Stimulated activated CD8-positive, alpha-beta memory T cell treated with anti-CD3 and anti-CD28 coated beads, Interleukin-2, amount 100 ng/mL, for 1 hour (primary cell): ENCODE data around the gene SSRP1.

Source experiments
- DNase-seq, 2 donors: peaks; one replicate each; pipeline ENCODE4 v3.0.0-alpha.2; 2020; ENCODE audit warnings: low read depth in 2 of 2

The SSRP1 gene

DNA sequence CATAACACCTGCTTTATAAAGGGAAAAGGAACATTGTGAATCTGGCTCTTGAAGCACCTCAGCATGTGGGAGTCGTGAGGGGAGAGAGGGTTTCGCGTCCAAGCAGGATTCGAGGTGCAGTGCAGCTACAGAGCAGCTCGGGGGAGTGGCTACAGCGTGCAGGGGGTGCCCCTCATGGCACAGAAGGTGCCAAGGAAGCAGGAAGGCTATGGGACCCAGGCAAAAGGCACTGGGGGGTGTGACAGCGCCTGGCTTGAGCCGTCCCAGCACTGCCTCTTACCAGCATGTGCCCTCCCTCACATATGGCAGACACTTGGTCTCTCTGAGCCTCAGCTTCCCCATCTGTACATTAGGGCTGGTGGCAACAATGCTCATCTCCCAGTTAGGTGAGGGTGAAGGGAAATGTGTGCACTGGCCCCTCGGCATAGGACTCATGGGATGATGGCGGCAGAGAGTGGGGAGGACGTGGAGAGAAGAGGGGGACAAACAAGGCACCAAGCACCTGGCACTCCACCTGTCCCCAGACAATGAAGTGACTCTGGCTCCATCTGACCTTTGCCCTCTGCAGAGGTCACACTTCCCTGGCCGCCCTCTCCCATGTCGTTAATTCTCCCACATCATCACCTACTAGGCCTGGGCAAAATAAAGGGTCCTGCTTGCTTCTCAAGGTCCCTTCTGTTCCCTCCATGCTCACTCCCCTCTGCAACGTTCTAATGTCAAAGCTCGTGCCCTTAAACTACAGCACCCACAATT lies 21.3 kb downstream of the SSRP1 start:
- no peak for DNase-seq

DNA sequence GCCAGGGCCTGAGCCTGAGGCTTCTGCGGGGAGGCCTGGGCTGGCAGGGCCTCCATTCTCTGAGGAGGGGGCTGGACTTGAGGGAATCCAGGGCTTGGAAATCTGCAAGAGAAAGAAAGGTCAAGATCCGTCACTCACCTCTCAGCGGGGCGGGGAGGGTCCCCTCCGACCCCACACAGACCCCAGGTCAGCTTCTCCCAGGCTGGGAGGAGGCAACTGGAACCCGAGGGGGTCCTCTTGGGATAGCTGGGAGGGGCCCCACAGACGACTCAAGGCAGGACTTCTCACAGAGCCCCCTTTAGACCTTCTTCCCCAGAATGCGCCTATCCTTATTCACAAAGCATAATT lies 21.9 kb downstream of the SSRP1 start:
- no peak for DNase-seq

DNA sequence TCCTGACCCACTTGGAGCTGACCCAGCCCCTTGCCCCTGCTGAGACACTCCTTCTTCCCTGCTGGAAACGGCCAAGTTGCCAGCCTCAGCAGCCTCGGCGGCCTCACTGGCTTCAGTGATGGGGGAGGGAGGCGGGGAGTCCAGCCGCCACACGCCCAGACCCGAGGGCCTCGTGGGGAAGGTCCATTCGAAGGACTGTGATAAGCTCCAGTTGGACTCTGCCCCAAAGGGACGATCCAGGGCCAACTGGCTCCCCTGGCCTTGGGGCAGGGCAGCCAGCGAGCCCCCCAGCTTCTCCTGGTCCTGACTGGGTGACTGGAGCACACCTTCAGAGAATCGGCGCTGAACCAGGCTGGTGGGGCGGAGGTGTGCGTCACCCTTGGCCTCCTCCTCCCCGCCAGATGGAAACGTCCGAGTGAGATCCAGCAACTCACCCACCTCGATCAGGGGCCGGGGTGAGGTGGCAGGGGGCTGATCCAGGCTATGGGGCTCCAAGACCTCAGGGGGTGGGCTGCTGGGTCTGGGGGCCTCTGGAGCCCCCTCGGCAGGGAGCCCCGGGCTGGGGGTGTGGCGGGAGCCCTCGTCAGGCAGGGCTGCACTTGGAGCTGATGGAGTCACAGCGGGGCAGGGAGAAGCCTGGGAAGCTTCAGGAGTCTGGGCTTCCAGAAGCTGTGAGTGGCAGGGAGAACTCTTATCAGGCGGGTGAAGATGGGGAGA lies 22.5 kb downstream of the SSRP1 start:
- no peak for DNase-seq

DNA sequence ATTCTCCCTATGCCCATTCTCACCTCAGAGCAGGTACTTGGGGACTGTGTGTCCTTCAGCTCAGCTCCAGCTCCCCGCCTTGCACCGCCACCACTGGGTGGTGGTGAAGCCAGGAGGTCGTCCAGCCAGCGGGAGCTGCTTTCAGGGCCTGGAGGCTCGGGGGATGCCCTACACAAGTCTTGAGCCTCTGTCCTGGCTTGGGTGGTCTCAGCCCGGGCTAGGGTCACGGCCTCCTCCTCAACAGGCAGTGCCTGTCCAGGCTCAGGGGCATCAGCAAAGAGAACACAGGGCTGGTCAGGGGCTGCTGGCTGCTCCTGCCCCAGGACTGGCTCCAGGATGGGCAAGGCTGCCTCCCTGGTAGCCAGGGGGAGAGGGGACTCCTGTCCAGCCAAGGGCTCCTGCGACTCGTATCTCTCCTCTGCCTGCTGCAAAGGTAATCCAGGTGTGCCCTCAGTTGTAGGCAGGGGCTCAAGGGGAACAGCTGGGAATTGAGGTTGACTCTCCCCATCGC lies 23.1 kb downstream of the SSRP1 start:
- no peak for DNase-seq

DNA sequence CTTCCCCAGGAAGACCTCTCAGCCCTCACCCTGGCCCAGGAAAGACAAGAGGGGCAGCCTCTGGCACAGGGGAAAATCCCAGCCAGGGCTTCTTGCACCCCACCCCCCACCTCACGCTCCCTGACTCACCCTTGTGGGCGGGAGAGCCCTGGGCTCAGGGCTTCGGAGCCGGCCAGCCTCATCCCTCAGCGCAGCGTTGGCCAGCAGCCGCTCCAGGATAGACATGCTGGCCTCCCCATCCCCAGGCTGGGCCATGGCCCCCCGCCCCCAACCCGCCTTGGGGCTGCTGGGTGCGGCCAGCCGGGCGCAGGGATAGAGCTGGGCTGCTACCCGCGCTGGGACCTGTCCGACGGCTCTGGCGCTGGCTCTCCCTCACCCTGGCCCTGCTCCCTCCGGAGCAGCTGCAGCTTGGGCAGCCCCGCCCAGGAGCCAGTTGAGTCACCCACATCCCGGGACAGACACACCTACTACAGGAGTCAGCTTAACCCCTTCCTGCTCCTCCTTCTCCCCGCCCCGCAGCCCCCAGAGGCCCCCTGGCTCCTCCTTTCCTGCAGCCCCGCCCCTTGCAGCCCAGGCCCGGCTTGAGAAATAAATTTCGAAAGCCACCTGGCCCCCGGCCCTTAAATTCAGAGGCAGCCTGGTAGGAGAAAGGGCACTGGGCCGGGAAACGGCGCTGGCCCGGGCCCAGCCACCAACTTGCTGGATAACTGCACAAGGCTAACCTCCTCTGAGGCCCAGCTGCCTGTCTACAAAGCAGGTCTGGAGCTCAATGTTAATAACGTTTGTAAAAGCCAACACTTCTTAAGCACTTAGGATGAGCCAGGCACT lies 24.4 kb downstream of the SSRP1 start:
- DNase-seq = peak in 1 of 2 donors; percentile 24

DNA sequence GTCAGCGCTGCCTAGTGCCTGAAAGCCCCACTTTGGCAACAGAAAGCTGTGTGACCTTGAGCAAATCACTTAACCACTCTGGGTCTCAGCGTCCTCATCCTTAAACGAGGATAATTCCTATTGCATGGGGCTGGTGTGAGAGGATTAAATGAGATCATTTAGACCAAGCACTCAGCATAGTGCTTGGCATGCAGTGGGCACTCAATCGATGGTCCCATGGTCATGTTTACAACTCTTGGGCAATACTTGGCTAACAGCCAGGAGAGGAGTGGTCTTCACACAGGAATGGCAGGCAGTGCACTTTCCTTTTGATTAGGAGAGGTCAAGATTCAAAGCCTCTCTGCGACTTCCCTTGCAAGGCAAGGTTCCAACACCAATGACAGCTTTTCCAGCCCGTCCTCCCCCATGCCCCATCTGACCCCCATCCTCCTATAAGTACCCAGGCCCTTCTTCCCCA lies 25.0 kb downstream of the SSRP1 start:
- DNase-seq = no peak

DNA sequence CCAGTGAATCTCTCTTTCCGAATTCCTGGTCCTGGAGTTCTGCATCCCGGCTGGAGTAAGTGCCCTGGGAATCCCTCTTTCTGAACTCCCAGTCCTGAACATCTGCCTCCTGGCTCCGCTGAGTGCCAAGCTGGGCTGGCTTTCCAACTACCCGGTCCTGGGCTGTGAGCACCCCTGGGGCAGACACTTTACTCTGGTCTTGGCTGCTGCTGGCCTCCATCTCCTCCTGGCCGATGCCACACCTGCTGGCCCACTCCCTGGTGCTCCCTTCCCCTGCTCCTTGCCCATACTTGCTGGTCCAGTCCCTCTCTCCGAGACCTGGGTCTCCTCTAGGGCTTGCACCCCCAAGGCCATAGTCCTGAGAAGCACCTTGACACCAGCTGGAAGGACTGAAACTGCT lies 25.6 kb downstream of the SSRP1 start:
- DNase-seq = no peak

DNA sequence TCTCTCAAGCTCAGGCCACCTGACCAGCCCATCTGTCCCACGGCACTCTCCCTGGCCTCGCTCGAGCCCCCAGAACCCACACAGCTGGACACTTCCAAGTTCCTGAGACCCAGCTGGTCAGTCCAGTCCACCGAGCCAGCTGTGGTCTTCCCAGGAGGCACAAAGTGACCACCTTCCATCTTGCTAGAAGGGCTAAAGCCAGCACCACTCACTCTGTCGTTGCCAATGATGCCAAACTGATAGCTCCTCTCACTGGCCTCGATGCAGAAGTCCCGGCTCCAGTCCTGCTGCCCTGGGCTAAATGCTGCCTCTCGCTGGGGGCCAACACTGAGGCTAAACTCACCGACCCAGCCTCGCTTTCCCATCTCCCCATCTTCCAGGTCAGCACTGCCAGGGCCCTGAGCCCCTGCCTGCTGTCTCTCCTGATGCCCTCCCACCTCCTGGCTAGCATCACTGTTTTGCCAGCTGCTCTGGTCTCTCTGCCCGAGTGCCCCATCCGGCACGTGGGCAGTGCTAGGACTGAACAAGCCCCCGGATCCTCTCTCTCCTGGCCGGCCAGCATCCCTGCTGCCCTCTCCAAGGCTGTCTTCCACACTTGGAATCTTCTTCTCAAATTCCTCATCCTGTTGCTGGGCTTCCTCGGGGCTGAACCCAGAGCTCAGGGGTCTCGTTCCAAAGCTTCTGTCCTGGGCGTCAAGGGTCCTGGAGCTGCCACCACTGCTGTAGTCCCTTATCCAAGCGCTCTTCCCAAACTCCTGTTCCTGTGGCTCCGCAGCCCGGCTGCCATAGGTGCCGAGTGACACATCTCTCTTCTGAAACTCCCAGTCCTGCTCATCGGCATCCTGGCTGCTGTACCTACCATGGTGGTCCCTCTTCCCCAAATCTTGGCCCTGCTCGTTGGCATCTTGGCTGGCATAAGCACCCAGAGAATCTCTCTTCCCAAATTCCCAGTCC lies 26.3 kb downstream of the SSRP1 start:
- DNase-seq = no peak

DNA sequence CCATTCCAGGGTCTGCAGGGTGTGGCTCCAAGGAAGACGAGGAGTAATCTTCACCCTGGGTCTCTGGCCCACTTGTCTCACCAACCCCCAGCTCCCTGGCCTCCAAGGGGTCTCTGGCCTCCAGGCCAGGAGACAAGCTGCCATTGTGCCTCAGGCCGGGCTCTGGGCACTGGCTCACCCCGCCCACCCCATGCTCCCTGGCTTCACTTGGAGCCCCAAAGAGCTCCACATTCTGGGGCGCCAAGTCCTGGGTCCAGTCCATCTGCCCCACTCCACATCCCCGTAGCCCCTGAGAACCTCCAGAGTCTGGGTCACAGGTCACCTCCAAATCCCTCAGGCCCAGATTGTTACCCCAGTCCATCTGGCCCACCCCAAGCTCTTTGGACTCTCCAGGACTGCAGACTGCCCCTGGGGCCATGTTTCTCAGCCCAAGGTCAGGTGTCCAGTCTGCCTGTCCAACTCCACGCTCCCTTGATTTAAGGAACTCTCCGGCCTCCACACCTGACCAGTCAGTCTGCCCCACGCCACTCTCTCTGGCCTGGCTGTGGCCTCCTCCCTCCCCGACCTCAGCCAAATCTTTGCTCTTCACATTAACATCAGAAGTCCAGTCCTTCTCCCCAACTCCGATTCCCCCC lies 27.1 kb downstream of the SSRP1 start:
- DNase-seq = no peak

DNA sequence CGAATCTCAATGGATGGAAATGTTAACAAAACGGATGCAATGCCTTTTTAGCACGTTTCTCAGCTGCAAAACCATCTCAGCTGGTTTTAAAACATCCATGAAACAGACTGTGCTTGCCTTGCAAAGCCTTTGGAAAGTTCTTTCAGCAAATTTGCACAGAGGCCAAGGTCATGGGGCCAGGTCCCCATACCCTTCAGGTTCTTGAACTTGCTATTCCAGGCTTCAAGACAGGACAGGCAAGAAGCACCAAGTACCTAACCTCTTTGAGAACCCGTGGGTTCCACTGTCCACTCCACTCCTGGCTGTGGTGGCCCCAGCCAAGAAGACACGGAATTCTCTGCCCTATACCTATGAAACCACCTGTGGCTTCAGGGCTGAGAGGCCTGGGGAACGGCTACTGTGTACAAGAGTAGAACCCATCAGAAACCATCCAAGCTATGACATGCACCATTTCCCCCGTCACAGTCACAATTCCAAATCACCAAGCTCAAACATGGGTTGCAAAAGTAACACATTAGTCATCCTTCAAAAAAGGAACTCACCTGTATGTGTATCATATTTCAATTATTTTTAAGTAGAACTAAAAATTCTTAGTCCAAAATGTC lies 27.9 kb downstream of the SSRP1 start:
- no peak for DNase-seq

DNA sequence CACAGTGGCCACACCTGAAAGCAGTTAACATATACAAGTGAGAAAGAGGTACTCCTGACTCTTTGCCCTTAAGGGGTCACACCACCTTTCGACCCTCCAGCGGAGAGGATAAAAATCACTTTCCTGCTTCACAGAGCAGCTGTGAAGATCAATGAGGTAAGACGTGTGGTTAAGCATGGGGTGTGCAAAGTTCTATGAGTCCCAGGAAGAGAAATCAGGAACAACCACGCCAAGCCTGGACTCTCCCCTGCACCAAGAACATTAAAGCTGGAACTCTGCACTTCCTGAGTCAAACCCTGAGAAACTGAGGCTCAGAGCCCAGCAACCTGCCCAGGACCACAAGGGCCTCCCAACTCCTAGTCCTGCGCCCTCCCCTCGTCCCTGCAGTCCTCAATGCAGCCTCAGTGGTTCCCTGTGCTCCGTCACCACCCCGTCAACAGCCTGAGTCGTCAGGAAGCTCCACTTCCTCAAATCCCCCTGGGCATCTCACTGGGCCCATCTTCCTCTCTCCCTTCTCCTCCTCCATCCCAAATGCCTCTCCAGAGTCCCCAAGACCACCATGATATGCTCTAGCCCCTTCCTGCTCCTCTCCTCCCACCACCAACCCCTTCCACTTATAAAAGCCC lies 28.6 kb downstream of the SSRP1 start:
- no peak for DNase-seq

DNA sequence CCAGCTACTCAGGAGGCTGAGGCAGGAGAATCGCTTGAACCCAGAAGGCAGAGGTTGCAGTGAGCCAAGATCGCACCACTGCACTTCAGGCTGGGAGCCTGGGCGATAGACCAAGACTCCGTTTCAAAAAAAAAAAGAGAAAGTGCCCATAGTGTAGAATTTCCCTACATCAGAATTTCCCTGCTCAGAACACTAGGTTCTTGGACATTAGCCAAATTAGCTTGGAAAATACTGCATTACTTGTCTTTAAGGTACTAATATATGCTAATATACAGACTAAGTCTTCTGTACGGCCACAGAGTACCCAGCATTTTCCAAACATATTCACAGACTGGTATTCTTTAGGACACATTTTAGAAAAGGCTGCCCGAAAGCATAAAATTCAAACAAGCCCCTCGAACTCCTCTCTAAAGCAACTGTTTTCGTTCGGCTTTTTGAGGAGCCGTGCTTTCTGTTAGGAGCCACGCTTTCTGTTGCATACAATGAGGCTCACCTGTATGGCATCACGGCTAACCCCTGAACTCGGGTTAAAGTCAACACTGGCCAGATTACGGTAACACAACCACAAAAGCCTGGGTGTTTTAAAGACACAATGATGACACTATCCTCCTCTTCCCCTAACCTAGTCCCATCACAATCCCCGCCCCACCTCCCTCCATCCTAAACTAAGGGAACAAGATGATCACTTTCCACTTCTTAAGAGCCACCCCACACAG lies 29.4 kb downstream of the SSRP1 start:
- no peak for DNase-seq

DNA sequence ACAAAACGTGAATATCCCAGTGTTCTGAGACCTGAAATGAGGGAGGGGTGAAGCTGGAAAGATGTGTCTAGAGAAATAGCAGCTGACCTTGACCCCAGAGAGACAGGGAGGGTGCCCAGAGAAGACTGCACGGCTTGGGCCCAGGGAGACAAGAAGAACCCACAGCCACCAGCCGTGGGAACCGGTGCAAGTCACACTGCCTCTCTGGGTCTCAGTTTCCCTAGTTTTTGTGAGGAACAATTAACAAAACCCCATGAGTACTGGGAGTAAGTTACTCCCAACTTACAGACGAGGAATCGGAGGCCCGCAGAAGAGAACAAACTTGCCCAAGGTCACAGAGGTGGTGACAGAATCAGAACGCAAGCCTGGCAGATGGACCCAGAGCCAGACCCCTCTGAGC lies 30.2 kb downstream of the SSRP1 start:
- DNase-seq = no peak

DNA sequence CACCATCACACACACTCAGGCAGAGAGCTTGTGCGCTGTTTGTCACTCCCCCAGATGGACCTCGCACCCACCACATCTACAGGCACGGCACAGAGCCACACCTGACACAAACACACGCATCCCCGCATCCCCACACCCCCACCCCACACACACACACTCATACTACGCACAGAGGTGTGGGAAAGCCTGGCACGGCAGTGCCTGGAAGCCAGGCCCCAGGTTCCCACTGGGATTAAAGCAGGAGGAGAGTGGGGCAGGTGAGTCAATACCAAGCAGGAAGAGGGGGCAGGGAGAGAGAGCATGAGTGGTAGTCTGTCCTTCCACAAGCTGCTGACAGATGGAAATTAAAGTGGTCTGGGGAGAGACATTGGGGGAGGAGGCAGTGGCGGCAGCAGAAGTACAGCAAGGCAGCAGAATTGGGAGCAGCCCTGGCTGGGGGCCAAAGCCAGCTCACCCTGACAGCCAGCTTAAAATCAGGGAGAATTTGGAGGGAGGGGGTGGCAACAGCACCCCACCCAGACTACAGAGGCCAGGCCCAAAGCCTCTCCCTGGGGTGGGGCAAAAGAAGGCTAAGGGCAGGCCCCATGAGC lies 31.6 kb downstream of the SSRP1 start:
- DNase-seq = no peak

DNA sequence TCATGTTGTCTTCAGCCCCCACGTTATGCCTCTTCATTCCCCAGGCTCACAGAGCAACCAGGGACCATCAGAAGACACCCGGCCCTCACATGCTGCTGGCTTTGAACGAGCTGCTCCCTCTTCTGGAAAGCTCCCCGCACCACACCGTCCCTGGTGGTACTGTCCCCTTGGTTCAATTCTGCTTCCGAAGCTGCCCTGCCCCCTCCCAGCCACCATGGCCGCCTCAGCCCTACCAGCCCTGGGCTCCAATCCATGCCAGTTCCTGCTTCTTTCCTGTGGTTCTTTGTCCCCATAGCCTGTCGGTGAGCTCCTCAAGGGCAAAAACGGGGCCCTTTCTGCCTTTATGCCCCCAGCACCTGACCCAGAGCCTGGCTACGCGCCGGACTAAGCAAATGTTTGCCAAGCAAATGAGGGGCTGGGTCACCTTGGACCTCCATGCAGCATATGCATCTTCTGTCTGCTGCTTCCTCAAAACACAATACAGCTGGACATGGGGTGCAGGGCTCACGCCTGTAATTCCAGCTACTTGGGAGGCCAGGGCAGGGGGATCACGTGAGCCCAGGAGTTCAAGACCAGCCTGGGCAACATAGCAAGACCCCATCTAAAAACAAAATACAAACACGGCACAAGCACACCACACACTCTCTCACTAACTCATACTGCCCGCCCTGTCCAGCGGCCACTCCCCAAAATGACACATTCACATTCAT lies 32.3 kb downstream of the SSRP1 start:
- no peak for DNase-seq

DNA sequence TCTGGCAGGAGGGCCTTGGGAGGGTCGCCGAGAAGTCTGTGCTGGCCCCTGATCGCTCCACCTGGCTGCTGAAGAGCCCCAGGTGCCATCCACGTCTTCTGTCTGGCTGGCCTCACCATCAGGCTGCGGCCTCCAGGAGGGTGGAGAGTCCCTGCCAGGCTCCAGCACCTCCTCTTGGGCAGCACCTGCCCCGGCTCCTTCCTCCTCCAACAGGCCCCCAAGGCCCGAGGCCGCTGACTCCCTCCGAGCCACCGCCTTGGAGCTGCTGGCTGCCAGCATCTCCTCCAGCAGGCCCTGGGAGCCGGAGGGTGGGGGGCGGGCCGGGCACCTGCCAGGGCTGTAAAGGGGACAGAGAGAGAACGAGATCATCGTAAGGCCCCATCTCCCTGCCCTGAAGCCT lies 33.2 kb downstream of the SSRP1 start:
- no peak for DNase-seq

DNA sequence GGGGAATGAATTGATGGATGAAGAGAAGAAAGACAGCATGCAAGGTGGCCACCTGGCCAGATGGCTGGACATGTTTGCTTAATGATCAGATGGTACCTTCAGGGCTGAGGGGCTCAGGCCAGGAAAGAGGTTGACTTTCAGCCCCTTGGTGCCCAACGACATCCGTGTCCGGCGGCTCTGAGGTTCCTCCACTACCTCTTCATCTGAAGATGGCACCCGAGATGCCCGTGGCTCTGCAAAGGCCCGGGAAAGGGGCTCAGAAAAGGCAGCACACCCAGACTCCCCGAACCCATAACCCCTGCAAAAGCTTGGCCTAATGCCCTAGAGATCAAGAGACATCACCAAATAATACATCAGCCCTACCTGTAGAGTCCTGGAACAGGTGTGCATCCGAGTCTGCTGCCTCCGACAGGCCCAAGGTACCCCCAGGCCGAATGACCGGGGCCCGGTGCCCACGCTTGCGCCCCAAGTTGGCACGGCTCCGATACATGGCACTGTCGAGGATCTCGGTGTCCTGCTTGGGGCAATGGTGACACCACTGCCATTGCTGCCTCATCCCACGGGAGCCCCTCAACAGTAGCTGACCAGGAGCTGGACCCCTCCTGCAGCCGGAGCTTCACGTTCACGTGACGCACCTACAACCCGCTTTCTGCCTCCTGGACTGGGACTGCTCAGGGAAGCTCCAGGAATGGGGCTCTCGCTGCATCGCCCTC lies 33.8 kb downstream of the SSRP1 start:
- no peak for DNase-seq

DNA sequence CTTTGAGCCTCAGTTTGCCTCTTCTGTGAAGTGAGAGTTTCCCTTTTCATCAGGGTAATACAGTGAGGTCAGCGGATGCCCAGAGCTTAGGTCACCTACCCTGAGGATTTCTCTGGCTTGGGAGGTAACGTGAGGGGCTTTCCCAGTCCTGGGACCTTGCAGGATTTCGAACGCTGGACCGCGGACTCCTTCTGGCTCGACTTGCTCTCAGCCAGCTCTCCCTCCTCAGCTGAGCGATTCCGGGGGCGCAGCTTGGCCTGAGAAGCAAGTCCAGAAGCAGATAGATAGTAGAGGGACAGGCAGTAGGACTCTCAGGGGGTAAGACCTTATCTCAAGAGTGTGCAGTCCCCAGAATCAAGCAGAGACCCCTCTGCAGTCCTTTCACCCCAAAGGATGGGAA lies 34.9 kb downstream of the SSRP1 start:
- DNase-seq = no peak
